ENCODE results near the gene OAS3. TPM values are rescaled to one million over a fixed set of nuclear protein-coding genes. Genes with fewer than 3 reads are reported as not detected.
A peak's percentile ranks its signal among the peaks of the same experiment; 100 is the strongest.

Gene OAS3
- total RNA-seq, result under 1 TPM; 0.64 to 0.84 TPM
- 0.32 TPM for polyA plus RNA-seq (2013, experiment 1 of 2)
- 0.29 TPM for polyA plus RNA-seq (2013, experiment 2 of 2)
- long read RNA-seq, experiment 1, result 0 reads
- long read RNA-seq, experiment 2, partial matches to known transcripts, result 0 of 1 reads
- long read RNA-seq, experiment 2, other reads (novel, unspliced or antisense), result 1 of 1 reads
- long read RNA-seq, experiment 3, full-length matches to known transcripts, result 1 of 4 reads
- long read RNA-seq, experiment 3, partial matches to known transcripts, result 2 of 4 reads
- long read RNA-seq, experiment 3, other reads (novel, unspliced or antisense), result 1 of 4 reads
- long read RNA-seq, experiment 4, result 0 reads

GRCh38 chr12:112937741-112938719 lies at the start of gene OAS3:
OAS3 (plus strand) TSS chr12:112938474; CDS start chr12:112938531, 57 bp downstream.
- TF ChIP-seq CTCF (conservative IDR thresholded peaks at IDR 0.05), result no peak
- Mint-ChIP-seq H3K4me3 (peak within 1 kb of the TSS; percentile 57), H3K36me3 (ENCODE audit: low read depth) (no peaks in the 10 kb centered on the region), H3K27ac (no peak within 1 kb of the TSS), H3K27me3 (ENCODE audit: insufficient read depth) (peaks cover 47% of the 10 kb centered on the region), H3K9me3 (no peaks in the 10 kb centered on the region), H3K4me1 (no peaks in the 10 kb centered on the region)
- 29 to 47% methylated on average over 11 to 50 of the region's 50 CpGs for WGBS, 2 experiments (ENCODE audit: insufficient coverage in 1 of 2, insufficient read length in 1 of 2)
- no peak within 1 kb of the TSS for H3K9ac ChIP-seq (ENCODE audit: extremely low read depth, low read length, poor library complexity, severe bottlenecking)
- H3K27me3 ChIP-seq (ENCODE audit: control insufficient read depth, insufficient read depth, low read length, poor library complexity, severe bottlenecking), result peaks cover 44% of the 10 kb centered on the region
- peak; percentile 78 for DNase-seq
- no peaks in the 10 kb centered on the region for H3K36me3 ChIP-seq (ENCODE audit: control insufficient read depth, insufficient read depth, low read length)
- H3K27ac ChIP-seq (ENCODE audit: low read depth, low read length), result no peak within 1 kb of the TSS
- H3K4me1 ChIP-seq (ENCODE audit: control insufficient read depth, insufficient read depth, low read length), result no peaks in the 10 kb centered on the region
- peak within 1 kb of the TSS; percentile 68 for H3K4me3 ChIP-seq (ENCODE audit: low read length)
- H3K9me3 ChIP-seq (ENCODE audit: control insufficient read depth, low read length), result no peaks in the 10 kb centered on the region

- peaks cover 7% of the 10 kb centered on the region for H3K9me3 ChIP-seq (ENCODE audit: control insufficient read depth, low read length)
- H3K27ac ChIP-seq (ENCODE audit: low read depth, low read length), result no peak overlapping the region
- 95 to 100% methylated on average over 2 to 6 of the region's 6 CpGs for WGBS, 2 experiments (ENCODE audit: insufficient coverage in 1 of 2, insufficient read length in 1 of 2)
- Mint-ChIP-seq H3K36me3 (ENCODE audit: low read depth) (no peaks in the 10 kb centered on the region), H3K27ac (no peak overlapping the region), H3K9me3 (peaks cover 6% of the 10 kb centered on the region), H3K27me3 (ENCODE audit: insufficient read depth) (peaks cover 15% of the 10 kb centered on the region), H3K4me3 (no peak overlapping the region), H3K4me1 (no peaks in the 10 kb centered on the region)
- H3K9ac ChIP-seq (ENCODE audit: extremely low read depth, low read length, poor library complexity, severe bottlenecking), result no peak overlapping the region
- no peak overlapping the region for H3K4me3 ChIP-seq (ENCODE audit: low read length)
- no peak for DNase-seq
- TF ChIP-seq CTCF (conservative IDR thresholded peaks at IDR 0.05), result no peak
- H3K36me3 ChIP-seq (ENCODE audit: control insufficient read depth, insufficient read depth, low read length), result no peaks in the 10 kb centered on the region
- H3K4me1 ChIP-seq (ENCODE audit: control insufficient read depth, insufficient read depth, low read length), result no peaks in the 10 kb centered on the region
- peaks cover 27% of the 10 kb centered on the region for H3K27me3 ChIP-seq (ENCODE audit: control insufficient read depth, insufficient read depth, low read length, poor library complexity, severe bottlenecking)
Measured at GRCh38 chr12:112891093-112892024, 46.9 kb upstream of the OAS3 start.

- Histone ChIP-seq H3K27ac (ENCODE audit: low read depth, low read length) (no peak overlapping the region), H3K4me1 (ENCODE audit: control insufficient read depth, insufficient read depth, low read length) (no peaks in the 10 kb centered on the region), H3K9ac (ENCODE audit: extremely low read depth, low read length, poor library complexity, severe bottlenecking) (no peak overlapping the region), H3K4me3 (ENCODE audit: low read length) (no peak overlapping the region), H3K27me3 (ENCODE audit: control insufficient read depth, insufficient read depth, low read length, poor library complexity, severe bottlenecking) (peaks cover 40% of the 10 kb centered on the region), H3K9me3 (ENCODE audit: control insufficient read depth, low read length) (no peaks in the 10 kb centered on the region), H3K36me3 (ENCODE audit: control insufficient read depth, insufficient read depth, low read length) (no peaks in the 10 kb centered on the region)
- H3K27me3 Mint-ChIP-seq (ENCODE audit: insufficient read depth), result peaks cover 28% of the 10 kb centered on the region
- H3K4me3 Mint-ChIP-seq, result no peak overlapping the region
- no peak for TF ChIP-seq CTCF (conservative IDR thresholded peaks at IDR 0.05)
- 80 to 82% methylated on average over 1 to 2 of the region's 2 CpGs for WGBS, 2 experiments (ENCODE audit: insufficient coverage in 1 of 2, insufficient read length in 1 of 2)
- H3K9me3 Mint-ChIP-seq, result no peaks in the 10 kb centered on the region
- no peak overlapping the region for H3K27ac Mint-ChIP-seq
- H3K36me3 Mint-ChIP-seq (ENCODE audit: low read depth), result no peaks in the 10 kb centered on the region
- no peak for DNase-seq
- H3K4me1 Mint-ChIP-seq, result no peaks in the 10 kb centered on the region
Measured at GRCh38 chr12:112892856-112893255, 45.4 kb upstream of the OAS3 start.

Measured in endodermal cell (in vitro differentiated cells).